ENCODE data around the gene KCNMA1.
"Not testable (repeated sequence)": the region's sequence is repeated elsewhere in the genome, so short reads cannot be mapped to it uniquely, and the experiment has no call there.

KCNMA1 gene

GRCh38 chr10:77409697-77410471 is 227.7 kb downstream of the KCNMA1 start:
- DNase-seq: no peak

DNA sequence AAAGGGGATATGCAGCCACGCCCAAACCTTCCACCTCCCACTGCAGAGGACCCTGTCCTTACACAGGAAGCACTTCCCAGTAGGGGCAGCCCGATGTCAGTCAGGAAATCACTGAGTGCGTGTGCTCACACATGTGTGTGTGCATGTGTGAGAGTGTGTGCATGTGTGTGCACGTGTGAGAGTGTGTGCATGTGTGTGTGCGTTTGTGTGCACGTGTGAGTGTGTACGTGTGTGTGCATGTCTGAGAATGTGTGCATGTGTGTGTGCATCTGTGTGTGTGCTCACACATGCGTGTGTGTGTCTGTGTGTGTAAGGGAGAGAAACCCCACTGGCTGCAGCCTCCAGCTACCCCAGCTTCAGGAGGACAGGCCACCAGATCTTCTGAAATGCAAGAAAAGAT is 229.3 kb downstream of the KCNMA1 start:
- no peak for DNase-seq

DNA sequence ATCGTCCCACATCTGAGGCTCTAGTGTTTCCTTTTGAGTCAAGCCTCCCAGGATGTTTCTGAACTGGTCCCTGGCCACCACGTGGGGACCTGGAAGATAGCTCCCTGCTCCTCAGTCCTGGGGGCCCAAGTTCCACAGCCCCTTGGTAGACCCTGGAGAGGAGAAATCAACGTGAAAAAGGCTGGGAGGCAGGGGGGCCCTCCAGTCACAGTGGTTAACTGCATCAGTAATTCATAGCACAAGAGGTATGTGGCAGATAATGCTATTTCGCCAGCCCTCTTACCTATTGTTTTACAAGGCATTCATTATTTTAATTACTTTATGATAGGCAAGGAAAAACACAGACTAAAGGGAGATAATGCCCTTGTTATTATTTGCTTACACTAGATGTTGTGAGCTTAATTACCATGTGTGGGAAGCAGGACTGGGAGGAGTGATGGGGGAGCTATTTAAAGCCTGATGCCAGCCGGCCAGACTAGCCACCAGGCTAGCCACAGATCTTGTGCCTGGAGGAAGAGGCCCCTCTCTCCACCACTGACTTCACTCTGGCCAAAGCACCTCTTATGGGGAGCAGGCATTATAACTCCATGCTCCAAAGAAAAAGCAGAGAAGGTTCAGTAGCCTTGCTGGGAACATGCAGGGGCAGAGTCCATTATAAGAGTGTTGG is 230.7 kb downstream of the KCNMA1 start:
- no peak for DNase-seq

GRCh38 chr10:77405771-77406241 is 231.8 kb downstream of the KCNMA1 start:
- DNase-seq: no peak

DNA sequence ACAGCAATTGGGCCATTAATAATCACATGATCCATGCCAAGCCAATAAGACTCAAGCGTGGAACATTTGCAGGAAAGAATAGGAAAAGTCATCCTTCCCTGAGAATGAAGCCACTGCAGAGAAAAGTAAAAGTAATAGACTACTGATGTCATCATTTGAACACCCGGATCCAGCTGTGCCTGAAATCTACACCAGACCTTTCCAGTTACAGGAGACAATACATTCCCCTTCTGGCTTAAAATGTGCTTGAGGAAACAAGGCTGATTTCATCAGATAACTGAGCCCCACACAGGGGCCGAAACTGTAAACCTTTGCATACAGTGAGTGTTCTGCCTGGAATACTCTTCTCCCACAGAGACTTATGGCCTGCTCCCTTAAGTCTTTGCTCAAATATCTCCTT is 232.8 kb downstream of the KCNMA1 start:
- no peak for DNase-seq

DNA sequence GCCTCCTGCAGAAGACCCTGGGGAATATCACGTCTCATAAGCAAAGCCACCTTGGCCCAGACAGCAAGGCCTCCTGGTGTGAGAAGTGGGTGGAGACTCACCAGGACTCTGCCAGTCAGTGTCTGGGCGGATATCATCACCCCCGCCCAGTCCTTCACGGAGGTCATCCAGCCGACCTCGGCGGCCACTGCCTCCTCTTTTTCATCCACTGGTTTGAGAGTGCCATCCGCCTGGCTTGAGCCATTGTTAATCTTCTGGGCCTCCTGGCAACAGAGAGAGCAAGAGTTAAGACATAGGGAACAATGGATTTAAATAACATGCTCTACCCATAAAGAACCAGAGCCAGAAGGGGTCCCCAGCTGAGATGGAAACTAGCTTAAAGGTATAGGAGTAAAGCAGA is 233.8 kb downstream of the KCNMA1 start:
- DNase-seq: no peak

DNA sequence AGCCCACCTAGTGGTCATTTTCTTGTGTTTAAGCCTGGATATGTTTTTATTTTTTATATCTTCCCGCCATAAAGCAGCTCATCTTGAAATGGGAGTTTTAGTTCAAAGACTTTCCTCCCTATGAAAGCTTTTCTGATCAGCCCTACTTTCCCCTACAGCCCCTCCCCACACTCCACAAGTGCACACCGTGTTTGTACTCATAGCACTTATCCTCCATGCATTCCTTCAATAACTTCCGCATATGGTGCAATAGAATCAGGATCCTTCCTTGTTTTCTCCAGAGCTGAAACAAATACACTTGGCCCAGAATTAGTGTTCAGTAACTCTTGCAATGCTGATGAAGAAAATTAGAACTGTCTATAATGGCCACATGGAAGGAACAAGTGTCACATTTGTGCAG is 235.9 kb downstream of the KCNMA1 start:
- no peak for DNase-seq

DNA sequence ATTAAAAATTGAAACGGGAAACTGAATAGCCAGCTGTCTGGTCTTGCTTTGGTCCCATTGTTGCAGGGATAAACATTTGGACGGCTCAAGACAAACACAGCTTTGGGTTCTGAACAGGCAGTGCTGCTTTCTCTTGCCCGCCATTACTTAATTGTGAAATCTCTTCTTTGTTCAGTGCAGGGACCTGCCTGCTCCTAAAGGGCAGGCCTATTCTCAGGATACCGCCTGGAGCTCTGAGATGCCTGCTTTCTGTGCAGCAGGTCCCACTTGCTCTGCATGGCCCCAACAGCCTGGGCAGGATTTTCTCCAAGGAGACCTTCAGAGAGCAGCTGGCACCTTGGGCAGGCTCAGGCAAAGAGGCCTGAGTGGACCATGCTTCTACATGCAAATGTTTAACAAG is 237.6 kb downstream of the KCNMA1 start:
- DNase-seq: no peak

DNA sequence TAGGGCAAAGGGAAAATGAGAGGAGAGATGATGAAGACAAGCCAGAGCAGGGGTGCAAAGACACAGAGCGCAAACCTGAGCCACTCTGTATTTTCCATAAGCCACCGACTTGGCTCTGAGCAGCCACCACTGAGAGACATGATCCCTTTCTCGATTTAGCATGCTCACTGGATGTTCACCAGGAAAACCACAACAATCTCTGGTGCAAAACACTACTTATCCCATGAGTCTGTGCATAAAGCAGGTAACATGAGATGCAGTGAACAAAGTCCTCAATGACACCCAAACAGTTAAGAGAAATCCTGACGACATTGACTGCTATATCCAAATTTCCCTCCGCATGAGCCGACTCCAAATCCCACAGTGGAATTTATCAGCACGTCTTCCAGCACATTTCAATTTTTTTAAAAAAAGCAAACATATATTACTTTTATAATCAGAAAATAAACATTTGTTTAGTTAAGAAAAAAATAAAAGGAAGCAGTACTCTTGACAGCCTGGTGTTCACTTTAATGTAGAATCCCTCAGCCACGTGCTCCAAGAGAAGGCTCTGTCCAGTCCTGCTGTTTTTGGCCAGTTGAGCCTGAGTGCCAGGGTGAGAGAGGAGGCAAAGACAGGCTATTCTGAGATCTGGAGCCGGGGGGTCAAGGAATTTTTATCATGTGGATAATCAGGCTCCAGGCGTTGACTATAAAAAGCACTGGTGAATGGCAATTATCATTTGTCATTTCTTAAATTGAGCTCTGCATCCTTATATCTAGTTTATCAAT is 238.4 kb downstream of the KCNMA1 start:
- no peak for DNase-seq

DNA sequence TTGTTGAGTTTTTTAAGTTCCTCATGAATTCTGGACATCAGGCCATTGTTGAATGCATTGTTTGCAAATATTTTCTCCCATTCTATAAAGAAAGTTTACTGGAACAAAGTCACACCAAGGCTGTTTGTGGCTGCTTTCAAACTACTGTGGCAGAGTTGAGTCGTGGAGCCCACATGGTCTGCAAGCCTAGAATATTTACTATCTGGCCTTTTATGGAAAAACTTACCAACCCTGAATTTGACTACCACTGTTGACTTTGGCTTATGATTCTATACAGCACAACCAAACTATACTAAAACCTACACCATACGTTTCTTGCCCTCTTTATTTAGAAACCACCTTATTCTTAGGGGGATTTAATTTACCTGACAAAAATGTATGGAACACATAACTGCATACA is 239.1 kb downstream of the KCNMA1 start:
- no peak for DNase-seq

GRCh38 chr10:77397103-77397502 is 240.5 kb downstream of the KCNMA1 start:
- no peak for DNase-seq

GRCh38 chr10:77396290-77396689 is 241.3 kb downstream of the KCNMA1 start:
- no peak for DNase-seq

GRCh38 chr10:77393821-77394501 is 243.6 kb downstream of the KCNMA1 start:
- DNase-seq: no peak

GRCh38 chr10:77393411-77393810 is 244.2 kb downstream of the KCNMA1 start:
- DNase-seq: no peak

- no peak for DNase-seq
These were observed 244.8 kb downstream of the KCNMA1 start for GRCh38 chr10:77392851-77393250.

GRCh38 chr10:77392236-77392721 is 245.3 kb downstream of the KCNMA1 start:
- no peak for DNase-seq

GRCh38 chr10:77391605-77392235 is 245.9 kb downstream of the KCNMA1 start:
- DNase-seq: no peak

- no peak for DNase-seq
These were observed 247.1 kb downstream of the KCNMA1 start for GRCh38 chr10:77390481-77390891.

GRCh38 chr10:77388571-77389100 is 249.0 kb downstream of the KCNMA1 start:
- no peak for DNase-seq

DNA sequence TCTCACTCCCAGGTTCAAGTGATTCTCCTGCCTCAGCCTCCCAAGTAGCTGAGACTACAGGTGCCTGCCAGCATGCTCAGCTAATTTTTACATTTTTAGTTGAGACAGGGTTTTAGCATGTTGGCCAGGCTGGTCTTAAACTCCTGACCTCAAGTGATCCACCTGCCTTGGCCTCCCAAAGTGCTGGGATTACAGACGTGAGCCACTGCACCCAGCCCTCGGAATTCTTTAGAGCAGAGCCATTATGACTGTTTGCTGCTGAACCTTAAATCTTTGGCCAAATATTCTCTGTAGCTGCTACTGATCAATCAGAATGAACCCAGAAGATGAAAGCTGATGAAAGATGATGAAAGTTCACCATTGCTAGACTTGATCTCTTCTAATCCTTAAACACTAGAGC is 249.9 kb downstream of the KCNMA1 start:
- DNase-seq: not testable (repeated sequence)

DNA sequence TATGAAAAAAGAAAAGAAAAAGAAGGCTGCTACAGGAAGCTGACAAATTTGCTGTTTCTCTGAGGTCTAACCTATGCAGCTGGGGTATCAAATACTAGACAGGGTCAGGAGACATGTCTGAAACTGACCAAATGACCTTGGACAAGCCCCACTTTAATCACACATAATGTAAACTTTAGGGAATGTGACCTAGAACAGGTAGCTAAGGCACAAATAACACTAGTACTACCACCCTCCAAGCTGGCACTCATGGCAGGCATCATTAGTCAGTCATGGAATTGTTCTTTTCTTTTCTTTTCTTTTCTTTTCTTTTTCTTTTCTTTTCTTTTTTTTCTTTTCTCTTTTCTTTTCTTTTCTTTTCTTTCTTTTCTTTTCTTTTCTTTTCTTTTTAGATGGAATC is 250.4 kb downstream of the KCNMA1 start:
- no peak for DNase-seq

DNA sequence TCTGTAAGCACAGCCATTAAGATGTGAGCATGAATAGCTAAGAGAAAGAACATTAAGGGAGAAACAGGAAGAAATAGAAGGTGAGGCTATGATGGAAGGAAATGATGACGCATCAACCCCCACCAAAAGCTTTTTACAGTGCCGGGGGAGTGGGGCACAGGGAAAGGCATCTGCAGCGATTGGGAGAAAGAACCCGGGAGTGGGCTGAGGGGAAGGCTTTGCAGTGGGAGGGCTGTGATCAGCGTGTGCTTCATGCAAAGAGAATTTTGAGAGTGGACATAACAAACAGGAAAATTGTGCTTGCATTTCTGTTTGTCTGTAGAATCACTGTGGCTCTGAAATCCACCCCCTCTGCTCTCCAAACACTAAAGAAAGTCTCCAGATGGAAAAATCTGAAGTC is 250.8 kb downstream of the KCNMA1 start:
- no peak for DNase-seq
